SIG-M5 treated with dmso at 0.1 percent for 504 hours (cell line): ENCODE measurements around the gene SHISA7.

Experiments used
- DNase-seq: peaks from one replicate; lab custom pipeline; 2025; ENCODE audit not compliant: unreplicated experiment; lab: John Stamatoyannopoulos, UW

Gene SHISA7

DNA sequence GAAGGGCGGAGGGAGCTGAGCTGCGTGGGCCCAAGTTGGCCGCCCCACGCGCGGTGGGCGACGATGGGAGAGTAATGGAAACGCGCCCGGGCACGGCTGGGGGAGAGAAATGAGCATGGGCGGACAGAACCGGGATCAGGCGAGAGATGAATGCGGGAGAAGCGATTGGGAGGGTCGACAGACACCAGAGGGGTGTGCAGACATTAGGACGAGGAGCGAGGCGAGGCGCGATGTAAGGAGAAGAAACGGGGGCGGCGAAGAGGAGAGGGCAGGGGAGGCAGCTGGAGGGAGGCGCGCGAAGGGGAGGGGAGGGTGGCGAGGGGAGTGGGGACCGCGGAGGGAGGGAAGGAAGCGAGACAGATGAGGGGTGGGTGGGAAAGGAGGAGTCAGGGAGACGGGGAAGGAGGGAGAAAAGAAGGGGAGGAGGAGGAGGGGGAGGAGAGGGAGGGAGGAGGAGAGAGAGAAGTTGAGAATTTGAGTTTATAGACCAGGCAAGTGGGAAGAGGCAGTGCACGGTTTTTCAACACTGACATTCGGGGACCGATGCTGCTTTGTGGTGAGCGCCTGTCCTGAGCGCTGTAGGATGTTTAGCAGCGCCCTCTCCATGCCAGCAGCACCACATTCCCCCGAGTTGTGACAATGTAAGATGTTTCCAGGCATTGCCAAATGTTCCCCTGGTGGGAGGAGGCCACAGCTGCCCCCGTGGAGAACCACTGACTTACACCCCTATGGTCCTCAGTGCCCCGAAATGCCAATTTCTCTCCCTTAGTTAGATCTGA is at the start of gene SHISA7:
SHISA7 (minus strand) TSS at position 256 of the 779 bp plus-strand sequence. CDS start 437 bp downstream, outside the sequence.
- DNase-seq = no peak

DNA sequence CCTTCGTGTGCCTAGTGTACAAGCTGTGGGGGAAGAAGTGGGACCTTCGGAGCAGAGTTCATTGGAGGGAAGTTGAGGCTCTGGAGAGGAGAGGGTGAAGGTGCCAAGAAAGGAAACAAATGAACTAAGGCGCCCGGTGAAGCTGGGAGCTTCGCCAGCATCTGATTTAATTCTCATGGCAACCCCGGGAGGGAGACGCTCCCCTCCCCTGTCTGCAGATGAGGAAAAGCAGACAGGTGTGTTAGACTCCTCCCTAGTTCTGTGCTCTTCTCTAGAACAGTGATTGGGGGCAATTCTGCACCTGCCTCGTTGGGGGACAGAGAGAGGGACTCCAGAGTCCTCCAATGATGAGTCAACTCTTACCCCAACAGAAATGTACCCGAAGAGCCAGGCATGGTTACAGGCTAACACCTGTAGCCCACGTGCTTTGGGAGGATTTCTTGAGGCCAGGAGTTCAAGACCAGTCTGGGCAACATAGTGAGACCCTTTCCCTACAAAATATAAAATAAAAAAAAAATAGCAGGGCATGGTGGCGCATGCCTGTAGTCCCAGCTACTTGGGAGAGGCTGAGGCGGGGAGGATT is 49.4 kb upstream of the SHISA7 start:
- DNase-seq = no peak

DNA sequence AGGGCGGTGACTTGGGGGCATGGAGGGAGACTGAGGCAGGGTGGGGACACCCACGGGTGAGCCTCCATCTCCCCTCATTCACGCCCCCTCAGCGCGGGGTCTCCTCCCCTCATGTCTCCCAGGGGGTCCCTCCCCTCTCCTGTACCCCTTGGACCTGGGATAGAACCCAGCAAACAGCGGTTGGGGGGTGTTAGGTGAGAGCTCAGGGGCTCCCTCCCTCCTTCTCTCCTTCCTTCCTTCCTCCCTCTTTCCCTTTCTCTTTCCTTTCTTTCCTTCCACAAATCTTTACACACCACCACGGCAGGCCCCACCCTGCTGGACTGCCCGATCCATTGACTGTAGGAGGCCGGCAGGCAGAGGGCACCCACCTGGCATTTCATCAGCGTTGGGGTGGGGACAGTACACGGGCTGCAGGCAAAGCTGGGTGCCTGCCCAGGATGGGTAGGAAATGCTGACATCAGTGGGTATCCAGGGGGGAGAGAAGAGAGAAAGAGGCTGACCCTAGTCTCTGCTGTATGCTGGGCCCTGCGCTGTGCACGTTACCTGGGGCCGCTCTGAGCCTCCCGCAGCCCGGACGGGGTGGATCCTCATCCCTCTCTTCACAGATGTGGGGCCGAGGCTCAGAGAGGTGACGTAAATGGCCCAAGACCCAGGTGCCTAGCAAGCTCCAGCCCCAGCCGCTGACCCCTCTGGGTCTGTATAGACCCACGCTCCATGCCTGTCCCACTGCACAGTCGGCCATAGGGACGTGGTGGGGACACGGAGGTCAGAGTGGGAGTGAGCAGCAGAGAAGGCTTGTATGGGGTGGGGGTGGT is 48.7 kb upstream of the SHISA7 start:
- DNase-seq = no peak

DNA sequence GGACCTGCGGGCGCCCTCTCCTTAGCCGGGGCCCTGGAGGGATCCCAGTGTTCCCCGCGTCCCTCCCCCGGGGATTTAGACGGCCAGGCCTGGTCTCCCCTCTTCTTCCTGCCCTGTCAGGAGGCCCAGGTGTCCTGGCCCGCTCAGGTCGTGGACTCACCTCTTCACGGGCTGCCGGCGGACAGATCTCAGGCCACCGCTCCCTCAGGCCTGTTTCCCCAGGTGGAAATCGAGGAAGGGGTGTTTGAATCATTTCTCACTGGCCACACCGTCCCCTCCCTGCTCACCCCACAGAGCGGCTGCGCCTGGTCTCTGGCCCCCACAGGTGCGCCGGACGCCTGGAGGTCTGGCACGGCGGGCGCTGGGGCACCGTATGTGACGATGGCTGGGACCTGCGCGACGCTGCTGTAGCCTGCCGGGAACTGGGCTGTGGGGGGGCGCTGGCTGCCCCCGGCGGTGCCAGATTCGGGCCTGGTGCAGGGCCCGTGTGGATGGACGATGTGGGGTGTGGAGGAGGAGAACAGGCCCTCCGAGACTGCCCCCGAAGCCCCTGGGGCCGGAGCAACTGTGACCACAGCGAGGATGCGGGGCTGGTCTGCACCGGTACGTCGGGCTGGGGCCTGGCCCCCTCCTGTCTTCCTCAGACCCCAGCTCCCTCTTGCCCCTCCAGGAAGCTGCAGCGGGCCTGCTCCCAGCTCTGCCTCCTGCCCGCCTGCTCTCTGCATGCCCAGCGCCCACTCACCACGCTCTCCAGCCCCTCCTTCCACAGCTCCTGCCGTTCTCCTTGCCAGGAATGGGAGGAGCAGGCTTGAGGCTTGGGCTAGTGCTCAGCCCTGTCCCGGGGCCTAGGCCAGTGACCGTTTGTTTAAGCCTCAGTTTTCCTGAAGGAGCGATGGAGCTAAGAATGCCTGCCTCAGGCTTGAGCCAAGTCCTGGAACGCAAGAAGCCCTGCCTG is 47.7 kb upstream of the SHISA7 start:
- no peak for DNase-seq

DNA sequence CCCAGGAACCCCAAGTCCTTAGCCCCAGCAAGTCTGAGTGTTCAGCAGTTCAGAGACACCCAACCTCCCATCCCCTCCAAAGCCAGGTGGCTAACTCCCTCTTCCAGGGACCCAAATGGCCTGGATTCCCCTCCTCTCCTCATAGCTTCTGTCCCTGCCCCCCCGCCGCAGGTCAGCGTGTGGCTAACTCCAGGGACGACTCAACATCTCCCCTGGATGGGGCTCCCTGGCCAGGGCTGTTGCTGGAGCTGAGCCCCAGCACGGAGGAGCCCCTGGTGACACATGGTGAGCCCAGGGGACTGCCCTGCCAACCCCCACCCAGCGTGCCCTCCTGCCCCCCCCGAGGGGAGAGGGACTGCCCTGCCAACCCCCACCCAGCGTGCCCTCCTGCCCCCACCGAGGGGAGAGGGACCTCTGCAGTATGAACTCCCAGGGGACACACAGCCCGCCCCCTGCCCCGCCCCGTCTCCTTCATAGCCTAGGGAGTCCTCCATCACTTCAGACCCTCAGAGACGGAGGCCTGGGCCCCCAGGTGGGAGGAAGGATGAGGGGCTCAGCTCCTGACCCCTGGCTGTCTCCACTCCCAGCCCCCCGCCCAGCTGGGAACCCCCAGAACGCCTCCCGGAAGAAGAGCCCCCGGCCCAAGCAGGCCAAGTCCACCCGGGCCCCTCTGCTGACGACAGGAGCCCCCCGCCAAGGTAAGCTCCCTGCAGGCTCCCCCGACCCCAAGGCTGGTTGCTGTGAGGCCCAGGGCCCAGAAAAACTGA is 46.8 kb upstream of the SHISA7 start:
- DNase-seq = no peak

DNA sequence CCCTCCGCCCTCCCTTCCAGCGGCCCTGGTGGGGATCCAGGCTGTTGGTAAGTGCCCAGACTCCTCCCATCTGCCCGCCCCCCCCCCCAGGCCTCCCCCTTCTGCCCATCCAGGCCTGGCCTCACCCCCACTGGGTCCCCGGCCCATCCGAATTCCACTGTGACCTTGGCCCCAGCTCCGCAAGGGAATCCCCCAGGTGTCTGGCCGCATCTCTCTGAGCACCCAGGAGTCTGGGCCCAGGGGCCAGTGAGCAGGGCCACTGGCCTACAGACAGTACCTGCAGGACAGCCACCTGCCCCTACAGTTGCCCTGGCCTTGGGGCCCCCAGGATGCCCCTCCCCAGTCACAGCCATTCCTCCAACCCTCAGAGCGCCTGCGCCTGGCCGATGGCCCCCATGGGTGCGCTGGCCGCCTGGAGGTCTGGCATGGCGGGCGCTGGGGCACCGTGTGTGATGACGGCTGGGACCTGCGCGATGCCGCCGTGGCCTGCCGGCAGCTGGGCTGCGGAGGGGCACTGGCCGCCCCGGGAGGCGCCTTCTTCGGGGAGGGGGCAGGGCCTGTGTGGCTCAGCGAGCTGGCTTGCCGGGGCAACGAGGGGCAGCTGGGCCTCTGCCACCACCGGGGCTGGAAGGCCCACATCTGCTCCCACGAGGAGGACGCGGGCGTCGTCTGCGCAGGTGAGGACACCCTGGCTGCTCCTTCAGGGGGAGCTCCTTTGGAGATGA is 46.0 kb upstream of the SHISA7 start:
- DNase-seq = no peak

DNA sequence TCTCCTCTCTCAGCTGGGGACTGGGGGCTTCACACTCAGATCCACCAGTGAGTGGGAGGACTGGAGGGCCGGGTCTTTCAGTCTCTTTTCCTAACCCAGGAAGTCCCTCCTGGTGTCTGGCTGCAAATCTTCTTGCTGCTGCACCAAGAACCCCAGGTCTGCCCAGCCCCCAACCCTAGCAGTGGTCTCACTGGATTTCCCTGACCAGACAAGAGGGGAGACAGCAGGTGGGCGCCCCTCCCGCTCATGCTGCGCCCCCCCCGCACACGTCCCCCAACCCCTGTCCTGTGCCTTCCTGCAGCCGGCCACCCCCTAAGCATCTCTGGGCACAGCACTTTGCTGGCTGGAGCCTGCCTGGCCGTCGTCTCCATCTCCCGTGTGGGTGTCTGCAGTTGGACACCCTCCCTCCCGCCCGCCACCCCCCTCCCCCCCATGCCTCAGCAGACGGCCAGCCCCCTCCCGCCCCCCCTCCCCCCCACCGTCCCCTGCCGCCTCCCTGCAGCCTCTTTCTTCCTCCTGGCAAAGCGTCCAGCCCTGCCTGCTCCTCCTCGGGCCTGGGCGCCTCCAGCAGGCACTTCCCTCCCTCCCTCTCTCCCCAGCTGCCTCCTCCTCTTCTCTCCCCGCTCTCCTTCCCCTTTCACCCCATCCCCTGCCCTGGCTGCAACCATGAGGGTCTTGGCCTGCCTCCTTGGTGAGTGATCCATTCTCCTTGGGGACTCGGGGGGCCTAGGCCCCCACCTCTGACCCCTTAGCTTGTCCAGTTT is 45.0 kb upstream of the SHISA7 start, which contains the start of gene SSC5D:
SSC5D (plus strand) TSS at position 513 of the 764 bp plus-strand sequence; CDS start at position 667, 154 bp downstream.
- DNase-seq = no peak

DNA sequence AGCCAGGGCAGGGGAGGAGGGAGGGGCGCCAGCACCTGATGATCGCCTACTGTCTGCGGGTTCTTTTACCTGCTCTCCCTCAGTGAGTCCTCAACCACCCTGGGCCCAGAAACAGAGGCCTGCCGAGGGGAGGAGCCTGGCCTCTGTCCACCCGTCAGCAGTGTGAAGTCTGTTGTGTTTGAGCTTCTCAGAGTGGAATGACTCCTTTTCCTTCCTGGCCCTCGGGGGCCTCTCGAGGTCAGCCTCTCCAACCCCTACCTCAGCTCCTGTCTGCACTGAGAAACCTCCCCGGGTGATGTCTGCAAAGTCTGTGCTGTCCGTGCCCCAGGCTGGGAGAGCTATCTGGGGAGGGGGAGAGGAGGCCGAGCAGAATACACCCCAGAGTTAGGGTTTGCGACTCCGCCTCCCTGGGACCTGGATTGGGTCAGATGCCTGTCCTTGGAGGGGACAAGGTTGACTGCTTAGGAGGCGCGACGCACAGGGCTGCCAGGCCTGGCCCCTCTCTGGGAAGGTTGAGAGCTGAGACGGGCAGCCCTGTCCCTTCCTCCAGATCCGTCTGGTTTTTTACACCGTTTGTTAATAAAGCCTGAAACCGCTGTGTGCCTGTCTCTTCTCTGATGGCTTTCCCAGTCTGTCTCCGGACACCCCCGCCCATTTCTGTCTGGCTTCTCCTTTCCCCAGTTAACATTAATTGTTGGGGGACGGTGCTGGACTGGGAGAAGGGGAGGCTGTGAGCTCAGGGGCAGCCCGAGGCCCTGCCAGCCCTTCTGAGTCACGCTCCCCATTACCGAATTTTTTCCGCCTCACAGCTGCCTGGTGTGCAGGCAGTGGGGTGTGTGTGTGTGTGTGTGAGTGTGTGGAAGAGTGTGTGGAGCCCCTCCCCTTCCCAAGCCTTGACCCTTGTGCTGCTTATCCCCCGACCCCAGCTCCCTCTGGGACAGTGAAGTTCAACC is 44.1 kb upstream of the SHISA7 start:
- DNase-seq = no peak

DNA sequence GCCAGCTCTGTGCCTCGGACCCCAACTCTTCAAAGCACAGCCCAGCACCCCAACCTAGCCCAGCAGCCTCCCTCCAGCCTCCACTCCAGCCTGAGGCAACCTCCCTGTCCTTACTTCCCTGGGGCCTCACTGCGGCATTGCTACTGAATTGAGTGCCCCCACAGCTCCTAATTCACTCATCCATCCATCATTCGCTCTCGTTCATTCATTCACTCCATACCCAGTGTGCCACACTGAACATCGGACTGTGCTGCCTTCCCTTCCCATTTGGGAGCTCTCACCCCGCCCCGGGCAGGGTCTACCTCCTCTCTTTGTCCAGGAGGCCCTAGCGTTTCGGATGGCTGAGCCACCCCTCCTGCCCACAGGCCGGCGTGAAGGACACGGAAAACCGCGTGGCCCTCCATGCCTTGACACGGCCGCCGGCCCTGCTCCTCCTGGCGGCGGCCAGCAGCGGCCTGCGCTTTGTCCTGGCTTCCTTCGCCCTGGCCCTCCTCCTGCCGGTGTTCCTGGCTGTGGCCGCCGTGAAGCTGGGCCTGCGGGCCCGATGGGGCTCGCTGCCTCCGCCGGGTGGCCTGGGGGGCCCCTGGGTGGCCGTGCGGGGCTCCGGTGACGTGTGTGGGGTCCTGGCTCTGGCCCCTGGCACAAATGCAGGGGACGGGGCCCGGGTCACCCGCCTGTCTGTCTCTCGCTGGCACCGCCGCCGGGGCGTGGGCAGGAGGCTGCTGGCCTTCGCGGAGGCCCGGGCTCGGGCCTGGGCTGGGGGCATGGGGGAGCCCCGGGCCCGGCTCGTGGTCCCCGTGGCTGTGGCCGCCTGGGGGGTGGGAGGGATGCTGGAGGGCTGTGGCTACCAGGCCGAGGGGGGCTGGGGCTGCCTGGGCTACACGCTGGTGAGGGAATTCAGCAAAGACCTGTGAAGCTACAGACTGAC is 43.2 kb upstream of the SHISA7 start:
- DNase-seq = no peak

DNA sequence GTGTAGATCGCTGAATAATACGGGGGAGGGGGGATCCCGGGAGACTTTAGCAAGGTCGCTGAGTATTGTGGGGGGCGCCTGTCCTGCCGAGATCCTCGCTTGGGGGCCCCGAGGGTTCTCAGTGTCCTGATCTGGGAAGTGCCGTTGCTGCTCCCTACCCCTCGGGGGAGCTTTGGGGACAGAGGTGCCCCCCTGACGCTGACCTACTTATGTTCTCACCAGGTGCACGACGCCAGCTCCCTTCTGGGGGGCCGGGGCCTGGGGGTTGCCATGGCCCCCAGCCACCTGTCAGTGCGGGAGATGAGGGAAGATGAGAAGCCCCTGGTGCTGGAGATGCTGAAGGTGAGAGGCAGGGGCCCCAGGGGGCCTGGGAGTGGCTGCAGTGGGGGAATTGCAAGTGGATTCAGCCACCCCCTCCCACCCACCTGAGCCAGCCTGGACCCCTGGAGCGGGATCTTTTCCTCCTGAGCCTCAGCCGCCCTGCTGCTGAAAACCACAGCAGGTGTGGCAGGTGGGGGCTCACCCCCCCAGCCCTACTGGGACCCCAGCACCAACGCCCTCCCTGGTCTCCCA is 42.4 kb upstream of the SHISA7 start:
- no peak for DNase-seq

DNA sequence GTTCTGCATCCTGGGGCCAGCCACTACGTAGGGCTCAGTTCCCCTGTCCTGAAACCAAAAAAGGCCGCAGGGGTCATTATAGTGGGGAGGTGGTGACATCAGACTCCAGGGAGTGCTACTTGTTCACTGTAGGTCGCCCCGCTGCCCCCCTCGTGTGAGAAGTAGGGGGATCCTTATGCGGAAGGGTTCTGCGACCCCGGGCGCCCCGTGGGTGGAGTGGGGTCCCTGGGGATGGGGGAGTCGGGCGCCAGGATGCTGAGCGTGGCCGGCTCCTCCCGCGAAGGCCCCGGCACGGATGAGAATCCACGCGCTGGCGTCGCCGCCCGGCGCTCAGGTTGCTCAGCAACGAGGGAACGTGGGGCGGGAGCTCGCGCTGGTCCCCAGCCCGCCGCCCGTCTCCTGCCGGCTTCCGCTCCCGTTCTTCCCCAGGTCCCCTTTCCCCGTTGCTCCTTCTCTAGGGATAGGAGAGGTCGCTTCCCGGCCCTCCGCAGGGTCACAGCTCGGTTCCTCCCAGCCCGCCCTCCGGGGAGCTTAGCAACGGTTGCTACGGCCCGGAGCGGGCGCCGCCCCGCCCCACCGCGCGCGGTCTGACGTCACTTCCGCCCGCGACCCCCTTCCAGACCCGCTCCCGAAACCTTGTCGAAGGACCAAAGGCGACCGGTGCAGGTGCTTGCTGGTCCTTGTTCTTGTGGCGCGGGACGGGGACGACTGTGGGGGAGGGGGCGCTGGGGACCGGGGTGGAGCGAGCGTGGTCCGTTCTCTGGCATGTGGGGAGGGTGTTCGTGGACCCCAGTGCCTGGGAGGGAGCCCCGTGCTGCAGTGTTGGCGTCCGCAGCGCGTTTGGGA is 41.7 kb upstream of the SHISA7 start, which contains the start of gene NAT14:
NAT14 (plus strand) TSS at position 596 of the 846 bp plus-strand sequence. CDS start 521 bp downstream, outside the sequence.
- no peak for DNase-seq

DNA sequence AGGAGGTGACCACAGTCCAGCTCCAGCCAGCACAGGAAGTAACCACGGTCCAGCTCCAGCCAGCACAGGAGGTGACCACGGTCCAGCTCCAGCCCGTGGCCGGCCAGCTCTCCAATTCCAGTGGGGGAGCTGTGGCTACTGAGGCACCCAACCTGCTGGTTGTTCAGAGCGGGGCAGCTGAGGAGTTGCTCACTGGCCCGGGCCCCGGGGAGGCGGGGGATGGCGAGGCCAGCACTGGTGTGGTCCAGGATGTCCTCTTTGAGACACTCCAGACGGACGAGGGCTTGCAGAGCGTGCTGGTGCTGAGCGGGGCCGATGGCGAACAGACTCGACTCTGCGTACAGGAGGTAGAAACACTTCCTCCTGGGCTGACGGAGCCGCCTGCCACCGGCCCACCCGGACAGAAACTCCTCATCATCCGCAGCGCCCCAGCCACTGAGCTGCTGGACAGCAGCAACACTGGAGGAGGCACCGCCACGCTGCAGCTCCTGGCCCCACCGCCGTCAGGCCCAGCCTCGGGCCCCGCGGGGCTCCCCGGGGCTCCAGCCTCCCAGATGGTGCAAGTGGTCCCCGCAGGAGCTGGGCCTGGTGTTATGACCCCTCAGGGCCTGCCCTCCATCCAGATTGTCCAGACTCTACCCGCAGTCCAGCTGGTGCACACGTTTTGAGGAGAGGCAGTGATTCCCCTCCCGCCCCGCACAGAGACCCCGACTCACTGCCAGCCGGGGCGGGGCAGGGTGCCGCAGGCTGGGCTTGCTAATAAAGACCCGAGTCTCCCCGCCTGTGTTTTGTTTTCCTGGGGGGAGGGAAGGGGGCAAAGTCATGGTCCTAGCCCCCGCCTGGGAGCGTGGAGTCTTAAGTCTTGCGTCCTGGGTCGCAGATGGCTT is 40.8 kb upstream of the SHISA7 start:
- DNase-seq = no peak

DNA sequence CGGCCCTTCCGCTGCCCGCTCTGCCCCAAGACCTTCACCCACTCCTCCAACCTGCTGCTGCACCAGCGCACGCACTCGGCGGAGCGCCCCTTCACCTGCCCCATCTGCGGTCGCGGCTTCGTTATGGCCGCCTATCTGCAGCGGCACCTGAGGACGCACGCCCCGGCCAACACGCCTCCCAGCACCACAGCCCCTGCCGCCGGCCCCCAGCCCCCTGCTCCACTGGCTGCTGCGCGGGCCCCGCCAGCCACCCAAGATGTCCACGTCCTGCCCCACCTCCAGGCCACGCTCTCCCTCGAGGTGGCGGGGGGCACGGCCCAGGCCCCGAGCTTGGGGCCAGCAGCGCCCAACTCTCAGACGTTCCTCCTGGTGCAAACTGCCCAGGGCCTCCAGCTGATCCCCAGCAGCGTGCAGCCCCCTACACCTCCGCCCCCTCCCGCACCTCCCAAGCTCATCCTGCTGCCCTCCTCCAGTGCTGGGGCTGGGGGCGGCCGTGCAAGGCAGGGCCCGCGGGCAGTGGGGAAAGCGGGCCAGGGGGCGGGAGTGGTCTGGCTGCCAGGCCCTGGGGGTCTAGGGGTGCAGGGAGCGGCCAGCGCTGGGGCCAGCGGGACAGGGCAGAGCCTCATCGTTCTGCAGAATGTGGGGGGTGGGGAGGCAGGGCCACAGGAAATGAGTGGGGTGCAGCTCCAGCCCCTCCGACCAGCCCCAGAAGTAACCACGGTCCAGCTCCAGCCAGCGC is 40.0 kb upstream of the SHISA7 start:
- DNase-seq = no peak
